Naive thymus-derived CD4-positive, alpha-beta T cell (primary cell): ENCODE results near the gene ADH5. TPM values are rescaled to one million over a fixed set of nuclear protein-coding genes. Genes with fewer than 3 reads are reported as not detected.
A peak's percentile ranks its signal among the peaks of the same experiment; 100 is the strongest.

Experiments
- ATAC-seq: fragments of 150-1000 bp; cut with Tn5 transposase; 2 replicates; pipeline ENCODE4 v1.10.0; 2021; ENCODE audit warnings: mild to moderate bottlenecking, moderate library complexity
- CTCF ChIA-PET: fragments of 350-600 bp; sonication (Branson Sonifier 250); formaldehyde crosslinking; loops from one replicate; lab custom pipeline; 2021; ENCODE audit warnings: antibody characterized with exemption; lab: Charles Lee
- POLR2A ChIA-PET: fragments of 350-600 bp; sonication (Branson Sonifier 250); formaldehyde crosslinking; loops from one replicate; lab custom pipeline; 2021; ENCODE audit warnings: antibody characterized with exemption, inconsistent platforms; lab: Charles Lee
- DNase-seq, 9 donors: peaks; one replicate each; pipeline versions ENCODE4 v3.0.0 to v3.0.0-alpha.2; 2020 to 2022; ENCODE audit warnings: mixed read lengths in 1 of 9
- H3K27ac ChIP-seq: one replicate; pipeline ENCODE4 v1.7.0; 2013; ENCODE audit warnings: mild to moderate bottlenecking, low read depth, low read length, moderate library complexity
- H3K27me3 ChIP-seq, 2 donors: one replicate each; pipeline ENCODE4 v1.7.0; 2013; ENCODE audit warnings: low read length in 2 of 2, mild to moderate bottlenecking in 2 of 2, moderate library complexity in 2 of 2; ENCODE audit not compliant: control insufficient read depth in 2 of 2, insufficient read depth in 2 of 2
- H3K36me3 ChIP-seq, 3 experiments: 1 replicate in 2 of 3; 2 replicates in 1 of 3; pipeline ENCODE4 v1.7.0; 2013; ENCODE audit warnings: low read length in 3 of 3, mild to moderate bottlenecking in 3 of 3, moderate library complexity in 1 of 3; ENCODE audit not compliant: insufficient read depth in 3 of 3, control insufficient read depth in 2 of 3
- H3K4me1 ChIP-seq, 2 donors: one replicate each; pipeline ENCODE4 v1.7.0; 2013; ENCODE audit warnings: low read length in 2 of 2, mild to moderate bottlenecking in 2 of 2, moderate library complexity in 1 of 2; ENCODE audit not compliant: control insufficient read depth in 2 of 2, insufficient read depth in 2 of 2
- H3K4me3 ChIP-seq: 2 replicates; pipeline ENCODE4 v1.7.0; 2013; ENCODE audit warnings: mild to moderate bottlenecking, low read length
- H3K9me3 ChIP-seq, 3 experiments: 1 replicate in 2 of 3; 2 replicates in 1 of 3; pipeline ENCODE4 v1.7.0; 2013; ENCODE audit warnings: low read length in 3 of 3; ENCODE audit not compliant: control insufficient read depth in 2 of 3
- H3K27ac Mint-ChIP-seq, 9 donors: one replicate each; pipeline ENCODE4 v1.8.0; 2020 to 2022; ENCODE audit warnings: mixed read lengths in 9 of 9, mild to moderate bottlenecking in 8 of 9, moderate library complexity in 5 of 9, inconsistent platforms in 2 of 9
- H3K27me3 Mint-ChIP-seq, 5 donors: one replicate each; pipeline ENCODE4 v1.8.0; 2021 to 2022; ENCODE audit warnings: mixed read lengths in 5 of 5, mild to moderate bottlenecking in 1 of 5
- H3K36me3 Mint-ChIP-seq, 5 donors: one replicate each; pipeline ENCODE4 v1.8.0; 2020 to 2022; ENCODE audit warnings: mixed read lengths in 5 of 5, mild to moderate bottlenecking in 3 of 5, inconsistent platforms in 1 of 5
- H3K4me1 Mint-ChIP-seq, 7 donors: one replicate each; pipeline ENCODE4 v1.8.0; 2020 to 2022; ENCODE audit warnings: mixed read lengths in 7 of 7, mild to moderate bottlenecking in 3 of 7, inconsistent platforms in 1 of 7
- H3K4me3 Mint-ChIP-seq, 10 donors: one replicate each; pipeline ENCODE4 v1.8.0; 2020 to 2022; ENCODE audit warnings: mild to moderate bottlenecking in 10 of 10, mixed read lengths in 10 of 10, moderate library complexity in 6 of 10, inconsistent platforms in 2 of 10
- H3K9me3 Mint-ChIP-seq, 11 donors: one replicate each; pipeline ENCODE4 v1.8.0; 2020 to 2022; ENCODE audit warnings: mixed read lengths in 11 of 11, mild to moderate bottlenecking in 4 of 11, inconsistent platforms in 1 of 11, moderate library complexity in 1 of 11
- intact Hi-C, 2 donors: fragments of 100-400 bp; cut with micrococcal nuclease; formaldehyde crosslinking; loops; one replicate each; pipeline ENCODE4 v1.15.1; 2023
- polyA plus RNA-seq, 2 donors: library from polyadenylated mRNA; unstranded; fragments of 300-500 nt; fragmentation: Illumina TruSeq; gene quantifications; one replicate each; pipeline ENCODE4 v1.2.3, GENCODE V29; 2021
- total RNA-seq, 6 experiments: library from RNA in 5 of 6; stranded (reverse) in 5 of 6; gene quantifications; 1 replicate in 5 of 6; 2 replicates in 1 of 6; pipeline ENCODE4 v1.2.3 and lab custom pipeline; 2021 to 2026

Gene ADH5
- total and polyA plus RNA-seq, 7 experiments from 2014 or later: 42.7 to 174 (median 78.7) TPM

- peaks cover 8 to 36% (median 21%) of the 10 kb centered on the region in 5 donors for H3K36me3 Mint-ChIP-seq
- Histone ChIP-seq H3K27me3 (no peaks in the 10 kb centered on the region), H3K27ac (no peak overlapping the region), H3K4me1 (no peaks in the 10 kb centered on the region), H3K36me3 (peaks cover 0 to 7% (median 0%) of the 10 kb centered on the region in 3 experiments), H3K9me3 (no peaks in the 10 kb centered on the region), H3K4me3 (no peak overlapping the region)
- no peaks in the 10 kb centered on the region for H3K27me3 Mint-ChIP-seq
- peak overlapping the region in 5 of 9 donors; percentile 14 to 53 (median 43) for H3K27ac Mint-ChIP-seq
- intact Hi-C loops: no loop called here
- ChIA-PET POLR2A (interaction anchor here (1.3 kb wide), 1 partner anchor 35 kb away, joined by 7 read pairs; the partner anchor contains the start of gene METAP1), CTCF (no interaction called here)
- DNase-seq (no peak), ATAC-seq (no peak)
- no peaks in the 10 kb centered on the region for H3K9me3 Mint-ChIP-seq
- H3K4me1 Mint-ChIP-seq: peaks cover 28 to 69% (median 59%) of the 10 kb centered on the region in 7 donors
- H3K4me3 Mint-ChIP-seq: peak overlapping the region in 1 of 10 donors; percentile 18
Observed at GRCh38 chr4:99029852-99030251, 58.7 kb downstream of the ADH5 start.

DNA sequence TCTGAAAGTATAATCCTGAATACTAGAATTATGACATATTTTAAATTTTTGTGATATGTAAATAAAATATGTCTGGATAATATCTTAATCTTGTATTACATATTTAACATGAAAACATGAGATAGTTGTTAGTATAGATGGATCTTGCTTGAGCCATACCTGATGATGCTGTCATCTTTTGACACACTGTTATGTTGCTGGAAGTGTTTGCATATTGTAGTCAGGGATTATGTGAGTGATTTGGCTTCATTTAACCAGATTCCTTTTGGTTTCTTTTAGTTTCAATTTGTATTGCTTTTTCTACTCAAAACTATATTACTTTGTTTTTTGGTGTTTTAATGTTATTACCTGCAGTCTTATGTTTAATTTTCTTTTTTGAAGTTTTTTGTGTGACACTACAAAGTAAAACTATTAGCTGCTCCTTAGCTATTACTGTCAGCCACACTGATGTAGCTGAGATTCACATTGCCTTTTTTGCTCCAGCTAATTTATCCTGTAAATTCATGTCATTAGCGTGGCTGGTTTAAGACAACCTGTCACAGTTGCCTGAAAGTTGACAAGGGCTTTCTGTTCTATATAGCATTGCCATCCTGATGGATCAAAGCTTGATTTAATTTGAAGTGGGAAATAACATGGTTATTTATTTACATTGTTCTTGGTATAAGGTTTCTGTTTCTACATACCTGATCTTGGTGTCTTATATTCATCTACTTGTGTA lies 59.4 kb downstream of the ADH5 start:
- Mint-ChIP-seq H3K4me3 (peak overlapping the region in 2 of 10 donors; percentile 18 to 28), H3K4me1 (peaks cover 35 to 76% (median 66%) of the 10 kb centered on the region in 7 donors), H3K9me3 (no peaks in the 10 kb centered on the region), H3K27me3 (no peaks in the 10 kb centered on the region), H3K36me3 (peaks cover 4 to 31% (median 15%) of the 10 kb centered on the region in 5 donors), H3K27ac (peak overlapping the region in 8 of 9 donors; percentile 13 to 53 (median 38))
- no peaks in the 10 kb centered on the region for H3K4me1 ChIP-seq
- no peak for ATAC-seq
- peaks cover 0 to 4% (median 0%) of the 10 kb centered on the region in 3 experiments for H3K36me3 ChIP-seq
- H3K27ac ChIP-seq: no peak overlapping the region
- no peak overlapping the region for H3K4me3 ChIP-seq
- ChIA-PET POLR2A (interaction anchor here (1.3 kb wide), 1 partner anchor 34 kb away, joined by 7 read pairs; the partner anchor contains the start of gene METAP1), CTCF (no interaction called here)
- no peaks in the 10 kb centered on the region for H3K9me3 ChIP-seq
- intact Hi-C loops: no loop called here
- H3K27me3 ChIP-seq: no peaks in the 10 kb centered on the region
- DNase-seq: no peak

- POLR2A ChIA-PET: no interaction called here
- Mint-ChIP-seq H3K27me3 (no peaks in the 10 kb centered on the region), H3K4me3 (no peak overlapping the region), H3K9me3 (no peaks in the 10 kb centered on the region), H3K27ac (peak overlapping the region in 2 of 9 donors; percentile 12 to 41), H3K36me3 (peaks cover 0 to 23% (median 9%) of the 10 kb centered on the region in 5 donors), H3K4me1 (peaks cover 42 to 81% (median 75%) of the 10 kb centered on the region in 7 donors)
- H3K27ac ChIP-seq: no peak overlapping the region
- ATAC-seq (no peak), DNase-seq (no peak)
- H3K27me3 ChIP-seq: no peaks in the 10 kb centered on the region
- H3K4me1 ChIP-seq: no peaks in the 10 kb centered on the region
- intact Hi-C loops: no loop called here
- CTCF ChIA-PET: interaction anchor here (1.2 kb wide), 1 partner anchor 32 kb away, joined by 5 read pairs; the partner anchor contains the start of gene METAP1
- no peaks in the 10 kb centered on the region for H3K36me3 ChIP-seq
- no peaks in the 10 kb centered on the region for H3K9me3 ChIP-seq
- no peak overlapping the region for H3K4me3 ChIP-seq
Observed at GRCh38 chr4:99028187-99028586, 60.4 kb downstream of the ADH5 start.

- no peaks in the 10 kb centered on the region for H3K27me3 Mint-ChIP-seq
- H3K4me3 ChIP-seq: no peak overlapping the region
- intact Hi-C loops: no loop called here
- ChIA-PET POLR2A (no interaction called here), CTCF (interaction anchor here (1.2 kb wide), 1 partner anchor 31 kb away, joined by 5 read pairs; the partner anchor contains the start of gene METAP1)
- peaks cover 0 to 30% (median 13%) of the 10 kb centered on the region in 5 donors for H3K36me3 Mint-ChIP-seq
- no peaks in the 10 kb centered on the region for H3K27me3 ChIP-seq
- H3K4me1 Mint-ChIP-seq: peaks cover 43 to 86% (median 79%) of the 10 kb centered on the region in 7 donors
- DNase-seq (no peak), ATAC-seq (no peak)
- H3K36me3 ChIP-seq: no peaks in the 10 kb centered on the region
- H3K4me3 Mint-ChIP-seq: no peak overlapping the region
- peak overlapping the region in 2 of 9 donors; percentile 6 to 26 for H3K27ac Mint-ChIP-seq
- no peaks in the 10 kb centered on the region for H3K9me3 ChIP-seq
- no peaks in the 10 kb centered on the region for H3K4me1 ChIP-seq
- H3K9me3 Mint-ChIP-seq: no peaks in the 10 kb centered on the region
- no peak overlapping the region for H3K27ac ChIP-seq
Observed at GRCh38 chr4:99027304-99027703, 61.3 kb downstream of the ADH5 start.

DNA sequence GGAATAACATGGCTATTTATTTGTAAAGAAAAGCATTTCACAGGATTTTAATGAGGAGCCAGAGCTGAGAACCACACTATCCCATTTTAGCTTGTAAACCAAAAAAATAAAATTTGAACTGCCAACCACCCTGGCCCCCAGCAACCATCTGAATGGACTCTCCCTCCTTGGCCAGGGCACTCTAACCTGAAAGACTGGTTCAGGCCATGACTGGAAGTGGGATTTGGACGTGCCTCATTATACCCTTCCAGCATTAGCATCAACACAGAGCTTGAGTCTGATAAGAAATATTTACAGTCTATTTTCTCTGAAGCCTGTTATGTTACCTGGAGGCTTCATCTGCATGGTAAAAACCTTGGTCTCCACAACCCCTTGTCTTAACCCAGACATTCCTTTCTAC lies 63.1 kb downstream of the ADH5 start:
- Histone ChIP-seq H3K27me3 (no peaks in the 10 kb centered on the region), H3K27ac (no peak overlapping the region), H3K9me3 (peaks cover 0 to 11% (median 6%) of the 10 kb centered on the region in 3 experiments), H3K4me1 (no peaks in the 10 kb centered on the region), H3K4me3 (no peak overlapping the region), H3K36me3 (no peaks in the 10 kb centered on the region)
- ChIA-PET CTCF (interaction anchor here (0.6 to 1.7 kb wide), 2 partner anchors 31 to 449 kb away, joined by 3 to 4 read pairs; partner anchors contain the start of gene METAP1), POLR2A (interaction anchor here (0.8 kb wide), 1 partner anchor 25 kb away, joined by 3 read pairs; no protein-coding TSS in a partner anchor)
- H3K4me3 Mint-ChIP-seq: peak overlapping the region in 1 of 10 donors; percentile 46
- no peak for ATAC-seq
- no peak for DNase-seq
- H3K27ac Mint-ChIP-seq: peak overlapping the region in 4 of 9 donors; percentile 6 to 72 (median 36)
- peaks cover 6 to 36% (median 19%) of the 10 kb centered on the region in 5 donors for H3K36me3 Mint-ChIP-seq
- H3K9me3 Mint-ChIP-seq: peaks cover 0 to 15% (median 10%) of the 10 kb centered on the region in 11 donors
- no peaks in the 10 kb centered on the region for H3K27me3 Mint-ChIP-seq
- peaks cover 45 to 91% (median 68%) of the 10 kb centered on the region in 7 donors for H3K4me1 Mint-ChIP-seq
- intact Hi-C loops: loop anchor here in 1 of 2 donors (1.0 kb wide), 1 partner anchor 31 kb away; no protein-coding TSS in a partner anchor

DNA sequence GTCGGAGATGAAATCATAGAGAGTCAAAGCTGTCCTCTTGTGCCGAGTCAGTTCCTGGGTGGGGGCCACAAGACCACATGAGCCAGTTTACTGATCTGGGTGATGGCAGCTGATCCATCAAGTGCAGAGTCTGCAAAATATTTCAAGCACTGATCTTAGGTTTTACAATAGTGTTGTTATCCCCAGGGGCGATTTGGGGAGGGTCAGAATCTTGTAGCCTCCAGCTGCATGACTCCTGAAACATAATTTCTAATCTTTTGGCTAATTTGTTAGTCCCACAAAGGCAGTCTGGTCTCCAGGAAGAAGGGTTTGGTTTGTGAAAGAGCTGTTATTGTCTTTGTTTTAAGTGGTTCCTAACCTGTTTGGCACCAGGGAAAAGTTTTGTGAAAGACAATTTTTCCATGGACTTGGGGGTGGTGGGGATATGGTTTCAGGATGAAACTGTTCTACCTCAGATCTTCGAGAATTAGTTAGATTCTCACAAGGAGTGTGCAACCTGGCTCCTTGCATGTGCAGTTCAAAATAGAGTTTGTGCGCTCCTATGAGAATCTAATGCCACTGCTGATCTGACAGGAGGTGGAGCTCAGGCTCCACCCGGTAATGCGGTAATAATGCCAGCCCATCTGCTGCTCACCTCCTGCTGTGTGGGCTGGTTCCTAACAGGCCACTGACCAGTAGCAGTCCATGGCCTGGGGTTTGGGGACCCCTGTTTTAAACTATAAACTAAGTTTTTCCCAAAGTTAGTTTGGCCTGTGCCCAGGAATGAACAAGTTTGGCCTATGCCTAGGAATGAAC lies 63.9 kb downstream of the ADH5 start:
- Histone ChIP-seq H3K4me3 (no peak overlapping the region), H3K9me3 (peaks cover 0 to 18% (median 6%) of the 10 kb centered on the region in 3 experiments), H3K36me3 (peaks cover 0 to 4% (median 0%) of the 10 kb centered on the region in 3 experiments), H3K4me1 (no peaks in the 10 kb centered on the region), H3K27ac (no peak overlapping the region), H3K27me3 (no peaks in the 10 kb centered on the region)
- intact Hi-C loops: loop anchor here in 1 of 2 donors (1.0 kb wide), 1 partner anchor 32 kb away; no protein-coding TSS in a partner anchor
- ATAC-seq (no peak), DNase-seq (no peak)
- ChIA-PET CTCF (interaction anchor here (1.7 kb wide), 1 partner anchor 30 kb away, joined by 4 read pairs; the partner anchor contains the start of gene METAP1), POLR2A (no interaction called here)
- H3K36me3 Mint-ChIP-seq: peaks cover 11 to 39% (median 21%) of the 10 kb centered on the region in 5 donors
- H3K4me1 Mint-ChIP-seq: peaks cover 38 to 86% (median 65%) of the 10 kb centered on the region in 7 donors
- no peaks in the 10 kb centered on the region for H3K27me3 Mint-ChIP-seq
- peak overlapping the region in 7 of 9 donors; percentile 0 to 60 (median 26) for H3K27ac Mint-ChIP-seq
- H3K9me3 Mint-ChIP-seq: peaks cover 3 to 23% (median 11%) of the 10 kb centered on the region in 11 donors
- peak overlapping the region in 1 of 10 donors; percentile 9 for H3K4me3 Mint-ChIP-seq
